HCT116 (cell line): ENCODE data around the gene TES.

Source experiments
- CTCF ChIP-seq, 3 experiments: fragments of 200-600 bp in 1 of 3; sonication (generic) in 1 of 3; IDR thresholded peaks in 2 of 3; conservative IDR thresholded peaks in 1 of 3; 2 replicates each; pipeline ENCODE4 v1.5.1; 2012 to 2017; ENCODE audit warnings: low read depth in 2 of 3, low read length in 2 of 3, antibody characterized with exemption in 1 of 3, borderline replicate concordance in 1 of 3, control low read depth in 1 of 3, mild to moderate bottlenecking in 1 of 3, mixed read lengths in 1 of 3, mixed run types in 1 of 3, moderate library complexity in 1 of 3; ENCODE audit not compliant: insufficient read depth in 1 of 3
- EZH2 ChIP-seq: fragments of 200-600 bp; sonication (generic); IDR thresholded peaks from 2 replicates; pipeline ENCODE4 v1.6.1; 2017; ENCODE audit warnings: antibody characterized with exemption, mixed run types
- POLR2A ChIP-seq: IDR thresholded peaks from 2 replicates; pipeline ENCODE4 v1.7.0; 2011; ENCODE audit warnings: borderline replicate concordance; ENCODE audit not compliant: insufficient read depth, insufficient read length; ENCODE audit errors: extremely low read depth
- POLR2AphosphoS5 ChIP-seq: IDR thresholded peaks from 2 replicates; pipeline ENCODE4 v1.6.1; 2011; ENCODE audit warnings: mild to moderate bottlenecking, low read depth, low read length, moderate library complexity
- TF ChIP-seq, protein P1 (sequence below): IDR thresholded peaks from 2 replicates; pipeline ENCODE4 v1.6.1; 2012; ENCODE audit warnings: low read depth

- TF ChIP-seq POLR2A, result no peak
- no peak for TF ChIP-seq CTCF (IDR thresholded peaks at IDR 0.05 in 2 of 3, conservative IDR thresholded peaks at IDR 0.05 in 1 of 3; ENCODE audit: borderline replicate concordance in 1 of 3, insufficient read depth in 1 of 3, low read depth in 2 of 3, low read length in 2 of 3)
- TF ChIP-seq POLR2AphosphoS5, result no peak
- TF ChIP-seq, protein P1, sequence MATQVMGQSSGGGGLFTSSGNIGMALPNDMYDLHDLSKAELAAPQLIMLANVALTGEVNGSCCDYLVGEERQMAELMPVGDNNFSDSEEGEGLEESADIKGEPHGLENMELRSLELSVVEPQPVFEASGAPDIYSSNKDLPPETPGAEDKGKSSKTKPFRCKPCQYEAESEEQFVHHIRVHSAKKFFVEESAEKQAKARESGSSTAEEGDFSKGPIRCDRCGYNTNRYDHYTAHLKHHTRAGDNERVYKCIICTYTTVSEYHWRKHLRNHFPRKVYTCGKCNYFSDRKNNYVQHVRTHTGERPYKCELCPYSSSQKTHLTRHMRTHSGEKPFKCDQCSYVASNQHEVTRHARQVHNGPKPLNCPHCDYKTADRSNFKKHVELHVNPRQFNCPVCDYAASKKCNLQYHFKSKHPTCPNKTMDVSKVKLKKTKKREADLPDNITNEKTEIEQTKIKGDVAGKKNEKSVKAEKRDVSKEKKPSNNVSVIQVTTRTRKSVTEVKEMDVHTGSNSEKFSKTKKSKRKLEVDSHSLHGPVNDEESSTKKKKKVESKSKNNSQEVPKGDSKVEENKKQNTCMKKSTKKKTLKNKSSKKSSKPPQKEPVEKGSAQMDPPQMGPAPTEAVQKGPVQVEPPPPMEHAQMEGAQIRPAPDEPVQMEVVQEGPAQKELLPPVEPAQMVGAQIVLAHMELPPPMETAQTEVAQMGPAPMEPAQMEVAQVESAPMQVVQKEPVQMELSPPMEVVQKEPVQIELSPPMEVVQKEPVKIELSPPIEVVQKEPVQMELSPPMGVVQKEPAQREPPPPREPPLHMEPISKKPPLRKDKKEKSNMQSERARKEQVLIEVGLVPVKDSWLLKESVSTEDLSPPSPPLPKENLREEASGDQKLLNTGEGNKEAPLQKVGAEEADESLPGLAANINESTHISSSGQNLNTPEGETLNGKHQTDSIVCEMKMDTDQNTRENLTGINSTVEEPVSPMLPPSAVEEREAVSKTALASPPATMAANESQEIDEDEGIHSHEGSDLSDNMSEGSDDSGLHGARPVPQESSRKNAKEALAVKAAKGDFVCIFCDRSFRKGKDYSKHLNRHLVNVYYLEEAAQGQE, result no peak
- TF ChIP-seq EZH2, result no peak
These were observed 6.7 kb downstream of the TES start for GRCh38 chr7:116216956-116217571.
